Measurements from ENCODE around the gene IL6ST.
"Not testable (repeated sequence)": the region's sequence is repeated elsewhere in the genome, so short reads cannot be mapped to it uniquely, and the experiment has no call there.

Gene IL6ST

GRCh38 chr5:56002303-56002702 lies 7.5 kb upstream of the IL6ST start:
- TF ChIP-seq CTCF (IDR thresholded peaks at IDR 0.05; ENCODE audit: insufficient read depth, low read length, poor library complexity, severe bottlenecking) = no peak
- DNase-seq (ENCODE audit: extremely low read depth, insufficient read length) = no peak
- no peaks in the 10 kb centered on the region for H3K27me3 ChIP-seq (replicated peaks; ENCODE audit: control insufficient read depth, insufficient read depth, low read length)
- no peaks in the 10 kb centered on the region for H3K36me3 ChIP-seq (ENCODE audit: control insufficient read depth, insufficient read depth, low read length)
- H3K4me3 ChIP-seq (replicated peaks; ENCODE audit: low read depth, low read length) = no peak overlapping the region

- not testable (repeated sequence) for H3K4me3 ChIP-seq (replicated peaks; ENCODE audit: low read depth, low read length); H3K36me3 ChIP-seq (ENCODE audit: control insufficient read depth, insufficient read depth, low read length); H3K27me3 ChIP-seq (replicated peaks; ENCODE audit: control insufficient read depth, insufficient read depth, low read length); DNase-seq (ENCODE audit: extremely low read depth, insufficient read length)
These were observed 5.5 kb upstream of the IL6ST start for GRCh38 chr5:56000221-56000620.

GRCh38 chr5:55998966-55999365 lies 4.2 kb upstream of the IL6ST start:
- DNase-seq (ENCODE audit: extremely low read depth, insufficient read length) = no peak
- TF ChIP-seq CTCF (IDR thresholded peaks at IDR 0.05; ENCODE audit: insufficient read depth, low read length, poor library complexity, severe bottlenecking) = no peak
- Histone ChIP-seq H3K36me3 (ENCODE audit: control insufficient read depth, insufficient read depth, low read length) (no peaks in the 10 kb centered on the region), H3K4me3 (replicated peaks; ENCODE audit: low read depth, low read length) (no peak overlapping the region), H3K27me3 (replicated peaks; ENCODE audit: control insufficient read depth, insufficient read depth, low read length) (no peaks in the 10 kb centered on the region)

- no peaks in the 10 kb centered on the region for H3K27me3 ChIP-seq (replicated peaks; ENCODE audit: control insufficient read depth, insufficient read depth, low read length)
- no peaks in the 10 kb centered on the region for H3K36me3 ChIP-seq (ENCODE audit: control insufficient read depth, insufficient read depth, low read length)
- no peak for DNase-seq (ENCODE audit: extremely low read depth, insufficient read length)
- no peak for TF ChIP-seq CTCF (IDR thresholded peaks at IDR 0.05; ENCODE audit: insufficient read depth, low read length, poor library complexity, severe bottlenecking)
- no peak overlapping the region for H3K4me3 ChIP-seq (replicated peaks; ENCODE audit: low read depth, low read length)
These were observed 3.1 kb upstream of the IL6ST start for GRCh38 chr5:55997742-55998351.

- no peak for TF ChIP-seq CTCF (IDR thresholded peaks at IDR 0.05; ENCODE audit: insufficient read depth, low read length, poor library complexity, severe bottlenecking)
- DNase-seq (ENCODE audit: extremely low read depth, insufficient read length) = peak; percentile 94
- peak overlapping the region; percentile 88 for H3K4me3 ChIP-seq (replicated peaks; ENCODE audit: low read depth, low read length)
- no peaks in the 10 kb centered on the region for H3K27me3 ChIP-seq (replicated peaks; ENCODE audit: control insufficient read depth, insufficient read depth, low read length)
- no peaks in the 10 kb centered on the region for H3K36me3 ChIP-seq (ENCODE audit: control insufficient read depth, insufficient read depth, low read length)
These were observed 493 bp upstream of the IL6ST start for GRCh38 chr5:55994998-55995914.

- no peaks in the 10 kb centered on the region for H3K27me3 ChIP-seq (replicated peaks; ENCODE audit: control insufficient read depth, insufficient read depth, low read length)
- peak; percentile 30 for DNase-seq (ENCODE audit: extremely low read depth, insufficient read length)
- no peaks in the 10 kb centered on the region for H3K36me3 ChIP-seq (ENCODE audit: control insufficient read depth, insufficient read depth, low read length)
- no peak for TF ChIP-seq CTCF (IDR thresholded peaks at IDR 0.05; ENCODE audit: insufficient read depth, low read length, poor library complexity, severe bottlenecking)
- H3K4me3 ChIP-seq (replicated peaks; ENCODE audit: low read depth, low read length) = peak overlapping the region; percentile 88
These were observed 850 bp downstream of the IL6ST start for GRCh38 chr5:55993731-55994494.

All from GM06990 (cell line).